ENCODE results near the gene CLEC19A.

Gene CLEC19A

DNA sequence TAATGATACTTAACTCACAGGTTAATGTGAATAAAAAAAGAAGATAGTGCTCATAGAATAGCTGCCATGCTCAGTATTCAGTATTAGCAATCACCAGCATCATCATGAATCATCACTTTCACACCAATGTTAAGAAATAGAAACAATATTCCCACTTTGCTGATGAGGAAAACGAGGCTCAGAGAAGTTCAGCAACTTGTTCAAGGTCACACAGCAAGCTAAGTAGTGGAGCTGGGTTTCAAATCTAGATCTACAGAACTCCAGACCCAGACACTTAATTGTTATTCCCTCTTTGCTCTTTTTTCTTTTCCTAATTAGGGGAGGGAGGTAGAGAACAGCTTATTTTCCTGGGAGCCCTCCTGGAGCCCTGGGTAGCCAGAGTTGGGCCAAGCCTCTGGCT, 22.9 kb downstream of the CLEC19A start:
- ATAC-seq = no peak
- TF ChIP-seq ZFP3 (CRISPR knock-in tag; IDR thresholded peaks at IDR 0.05) (no peak), OSR1 (CRISPR knock-in tag; IDR thresholded peaks at IDR 0.05) (no peak), RARB (CRISPR knock-in tag; IDR thresholded peaks at IDR 0.05) (no peak), ISL1 (CRISPR knock-in tag; IDR thresholded peaks at IDR 0.05) (no peak), TOX (CRISPR knock-in tag; IDR thresholded peaks at IDR 0.05; ENCODE audit: borderline replicate concordance) (no peak)

DNA sequence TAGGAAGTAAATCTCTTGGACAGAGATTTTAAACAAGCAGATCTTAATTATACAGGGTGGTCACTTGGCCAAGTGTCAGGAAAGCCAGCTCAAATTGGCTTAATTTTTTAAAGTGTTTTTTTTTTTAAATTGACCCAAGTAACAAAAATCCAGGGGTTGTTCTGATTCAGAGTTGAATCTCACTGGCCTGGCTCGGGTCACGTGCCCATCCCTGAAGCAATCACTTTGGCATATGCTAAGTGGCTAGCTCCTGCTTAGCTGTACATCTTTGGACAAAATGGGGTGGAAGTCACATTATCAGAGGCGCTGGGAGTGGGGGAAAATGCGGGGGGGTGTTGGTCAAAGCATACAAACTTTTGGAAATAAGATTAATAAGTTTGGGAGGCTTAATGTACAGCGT, 23.6 kb downstream of the CLEC19A start:
- no peak for ATAC-seq
- no peak for TF ChIP-seq ZC3H10 (CRISPR knock-in tag; IDR thresholded peaks at IDR 0.05)
- TF ChIP-seq, protein P1, sequence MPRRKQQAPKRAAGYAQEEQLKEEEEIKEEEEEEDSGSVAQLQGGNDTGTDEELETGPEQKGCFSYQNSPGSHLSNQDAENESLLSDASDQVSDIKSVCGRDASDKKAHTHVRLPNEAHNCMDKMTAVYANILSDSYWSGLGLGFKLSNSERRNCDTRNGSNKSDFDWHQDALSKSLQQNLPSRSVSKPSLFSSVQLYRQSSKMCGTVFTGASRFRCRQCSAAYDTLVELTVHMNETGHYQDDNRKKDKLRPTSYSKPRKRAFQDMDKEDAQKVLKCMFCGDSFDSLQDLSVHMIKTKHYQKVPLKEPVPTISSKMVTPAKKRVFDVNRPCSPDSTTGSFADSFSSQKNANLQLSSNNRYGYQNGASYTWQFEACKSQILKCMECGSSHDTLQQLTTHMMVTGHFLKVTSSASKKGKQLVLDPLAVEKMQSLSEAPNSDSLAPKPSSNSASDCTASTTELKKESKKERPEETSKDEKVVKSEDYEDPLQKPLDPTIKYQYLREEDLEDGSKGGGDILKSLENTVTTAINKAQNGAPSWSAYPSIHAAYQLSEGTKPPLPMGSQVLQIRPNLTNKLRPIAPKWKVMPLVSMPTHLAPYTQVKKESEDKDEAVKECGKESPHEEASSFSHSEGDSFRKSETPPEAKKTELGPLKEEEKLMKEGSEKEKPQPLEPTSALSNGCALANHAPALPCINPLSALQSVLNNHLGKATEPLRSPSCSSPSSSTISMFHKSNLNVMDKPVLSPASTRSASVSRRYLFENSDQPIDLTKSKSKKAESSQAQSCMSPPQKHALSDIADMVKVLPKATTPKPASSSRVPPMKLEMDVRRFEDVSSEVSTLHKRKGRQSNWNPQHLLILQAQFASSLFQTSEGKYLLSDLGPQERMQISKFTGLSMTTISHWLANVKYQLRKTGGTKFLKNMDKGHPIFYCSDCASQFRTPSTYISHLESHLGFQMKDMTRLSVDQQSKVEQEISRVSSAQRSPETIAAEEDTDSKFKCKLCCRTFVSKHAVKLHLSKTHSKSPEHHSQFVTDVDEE (CRISPR knock-in tag; IDR thresholded peaks at IDR 0.05) = no peak
- TF ChIP-seq TOX (CRISPR knock-in tag; IDR thresholded peaks at IDR 0.05; ENCODE audit: borderline replicate concordance) = no peak
- TF ChIP-seq, protein P2, sequence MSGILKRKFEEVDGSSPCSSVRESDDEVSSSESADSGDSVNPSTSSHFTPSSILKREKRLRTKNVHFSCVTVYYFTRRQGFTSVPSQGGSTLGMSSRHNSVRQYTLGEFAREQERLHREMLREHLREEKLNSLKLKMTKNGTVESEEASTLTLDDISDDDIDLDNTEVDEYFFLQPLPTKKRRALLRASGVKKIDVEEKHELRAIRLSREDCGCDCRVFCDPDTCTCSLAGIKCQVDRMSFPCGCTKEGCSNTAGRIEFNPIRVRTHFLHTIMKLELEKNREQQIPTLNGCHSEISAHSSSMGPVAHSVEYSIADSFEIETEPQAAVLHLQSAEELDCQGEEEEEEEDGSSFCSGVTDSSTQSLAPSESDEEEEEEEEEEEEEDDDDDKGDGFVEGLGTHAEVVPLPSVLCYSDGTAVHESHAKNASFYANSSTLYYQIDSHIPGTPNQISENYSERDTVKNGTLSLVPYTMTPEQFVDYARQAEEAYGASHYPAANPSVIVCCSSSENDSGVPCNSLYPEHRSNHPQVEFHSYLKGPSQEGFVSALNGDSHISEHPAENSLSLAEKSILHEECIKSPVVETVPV (CRISPR knock-in tag; IDR thresholded peaks at IDR 0.05) = no peak
- TF ChIP-seq BACH2 (CRISPR knock-in tag; IDR thresholded peaks at IDR 0.05; ENCODE audit: borderline replicate concordance) = no peak
- TF ChIP-seq ESRRG (CRISPR knock-in tag; IDR thresholded peaks at IDR 0.05) = no peak
- no peak for TF ChIP-seq PPARA (CRISPR knock-in tag; IDR thresholded peaks at IDR 0.05; ENCODE audit: borderline replicate concordance)
- no peak for TF ChIP-seq CSDC2 (CRISPR knock-in tag; IDR thresholded peaks at IDR 0.05)
- TF ChIP-seq, protein P3, sequence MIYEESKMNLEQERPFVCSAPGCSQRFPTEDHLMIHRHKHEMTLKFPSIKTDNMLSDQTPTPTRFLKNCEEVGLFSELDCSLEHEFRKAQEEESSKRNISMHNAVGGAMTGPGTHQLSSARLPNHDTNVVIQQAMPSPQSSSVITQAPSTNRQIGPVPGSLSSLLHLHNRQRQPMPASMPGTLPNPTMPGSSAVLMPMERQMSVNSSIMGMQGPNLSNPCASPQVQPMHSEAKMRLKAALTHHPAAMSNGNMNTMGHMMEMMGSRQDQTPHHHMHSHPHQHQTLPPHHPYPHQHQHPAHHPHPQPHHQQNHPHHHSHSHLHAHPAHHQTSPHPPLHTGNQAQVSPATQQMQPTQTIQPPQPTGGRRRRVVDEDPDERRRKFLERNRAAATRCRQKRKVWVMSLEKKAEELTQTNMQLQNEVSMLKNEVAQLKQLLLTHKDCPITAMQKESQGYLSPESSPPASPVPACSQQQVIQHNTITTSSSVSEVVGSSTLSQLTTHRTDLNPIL (CRISPR knock-in tag; IDR thresholded peaks at IDR 0.05; ENCODE audit: low read depth) = no peak
- TF ChIP-seq TCF4 (CRISPR knock-in tag; IDR thresholded peaks at IDR 0.05; ENCODE audit: borderline replicate concordance) = no peak
- TF ChIP-seq SNAI2 (CRISPR knock-in tag; IDR thresholded peaks at IDR 0.05) = no peak
- TF ChIP-seq ZFP30 (CRISPR knock-in tag; IDR thresholded peaks at IDR 0.05) = no peak
- TF ChIP-seq ZNF70 (CRISPR knock-in tag; IDR thresholded peaks at IDR 0.05) = no peak
- TF ChIP-seq GLIS3 (CRISPR knock-in tag; IDR thresholded peaks at IDR 0.05) = no peak
- TF ChIP-seq ARNTL (CRISPR knock-in tag; IDR thresholded peaks at IDR 0.05; ENCODE audit: borderline replicate concordance, low read depth) = no peak
- TF ChIP-seq, protein P4, sequence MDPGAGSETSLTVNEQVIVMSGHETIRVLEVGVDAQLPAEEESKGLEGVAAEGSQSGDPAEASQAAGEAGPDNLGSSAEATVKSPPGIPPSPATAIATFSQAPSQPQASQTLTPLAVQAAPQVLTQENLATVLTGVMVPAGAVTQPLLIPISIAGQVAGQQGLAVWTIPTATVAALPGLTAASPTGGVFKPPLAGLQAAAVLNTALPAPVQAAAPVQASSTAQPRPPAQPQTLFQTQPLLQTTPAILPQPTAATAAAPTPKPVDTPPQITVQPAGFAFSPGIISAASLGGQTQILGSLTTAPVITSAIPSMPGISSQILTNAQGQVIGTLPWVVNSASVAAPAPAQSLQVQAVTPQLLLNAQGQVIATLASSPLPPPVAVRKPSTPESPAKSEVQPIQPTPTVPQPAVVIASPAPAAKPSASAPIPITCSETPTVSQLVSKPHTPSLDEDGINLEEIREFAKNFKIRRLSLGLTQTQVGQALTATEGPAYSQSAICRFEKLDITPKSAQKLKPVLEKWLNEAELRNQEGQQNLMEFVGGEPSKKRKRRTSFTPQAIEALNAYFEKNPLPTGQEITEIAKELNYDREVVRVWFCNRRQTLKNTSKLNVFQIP (CRISPR knock-in tag; IDR thresholded peaks at IDR 0.05; ENCODE audit: borderline replicate concordance, low read depth) = no peak
- no peak for TF ChIP-seq RARB (CRISPR knock-in tag; IDR thresholded peaks at IDR 0.05)
- TF ChIP-seq ISL1 (CRISPR knock-in tag; IDR thresholded peaks at IDR 0.05) = no peak
- no peak for TF ChIP-seq OSR1 (CRISPR knock-in tag; IDR thresholded peaks at IDR 0.05)

DNA sequence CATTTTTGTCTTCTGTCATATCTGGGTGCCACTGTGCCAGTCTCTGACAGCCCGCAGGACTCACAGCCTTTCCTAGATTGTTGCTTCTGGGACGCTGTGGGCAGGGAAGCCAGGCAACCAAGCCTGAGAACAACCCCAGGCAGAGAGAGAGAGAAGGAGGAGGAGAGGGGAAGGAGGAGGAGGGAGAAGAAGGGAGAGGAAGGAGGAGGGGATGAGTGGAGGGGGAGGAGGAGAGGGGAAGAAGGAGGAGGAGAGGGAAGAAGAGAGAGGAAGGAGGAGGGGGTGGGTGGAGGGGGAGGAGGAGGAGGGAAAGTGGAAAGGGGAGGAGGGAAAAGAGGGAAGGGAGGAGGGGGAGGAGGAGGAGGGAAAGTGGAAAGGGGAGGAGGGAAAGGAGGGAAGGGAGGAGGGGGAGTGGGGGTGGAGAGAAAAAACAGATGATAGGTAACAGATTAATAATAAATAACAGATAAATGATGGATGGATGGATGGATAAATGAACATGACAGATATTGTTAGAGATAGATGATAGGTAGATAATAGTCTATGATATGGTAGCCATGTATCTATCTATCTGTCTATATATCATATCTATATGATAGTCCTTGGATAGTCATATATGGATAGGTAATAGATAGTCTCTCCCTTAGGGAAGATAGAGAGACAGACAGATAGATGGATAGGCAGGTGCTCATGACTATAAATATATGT, 29.3 kb downstream of the CLEC19A start:
- no peak for ATAC-seq
- TF ChIP-seq, protein P5, sequence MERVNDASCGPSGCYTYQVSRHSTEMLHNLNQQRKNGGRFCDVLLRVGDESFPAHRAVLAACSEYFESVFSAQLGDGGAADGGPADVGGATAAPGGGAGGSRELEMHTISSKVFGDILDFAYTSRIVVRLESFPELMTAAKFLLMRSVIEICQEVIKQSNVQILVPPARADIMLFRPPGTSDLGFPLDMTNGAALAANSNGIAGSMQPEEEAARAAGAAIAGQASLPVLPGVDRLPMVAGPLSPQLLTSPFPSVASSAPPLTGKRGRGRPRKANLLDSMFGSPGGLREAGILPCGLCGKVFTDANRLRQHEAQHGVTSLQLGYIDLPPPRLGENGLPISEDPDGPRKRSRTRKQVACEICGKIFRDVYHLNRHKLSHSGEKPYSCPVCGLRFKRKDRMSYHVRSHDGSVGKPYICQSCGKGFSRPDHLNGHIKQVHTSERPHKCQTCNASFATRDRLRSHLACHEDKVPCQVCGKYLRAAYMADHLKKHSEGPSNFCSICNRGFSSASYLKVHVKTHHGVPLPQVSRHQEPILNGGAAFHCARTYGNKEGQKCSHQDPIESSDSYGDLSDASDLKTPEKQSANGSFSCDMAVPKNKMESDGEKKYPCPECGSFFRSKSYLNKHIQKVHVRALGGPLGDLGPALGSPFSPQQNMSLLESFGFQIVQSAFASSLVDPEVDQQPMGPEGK (CRISPR knock-in tag; IDR thresholded peaks at IDR 0.05; ENCODE audit: borderline replicate concordance) = no peak
- TF ChIP-seq TCF4 (CRISPR knock-in tag; IDR thresholded peaks at IDR 0.05; ENCODE audit: borderline replicate concordance) (no peak), SNAI2 (CRISPR knock-in tag; IDR thresholded peaks at IDR 0.05) (no peak), ZC3H10 (CRISPR knock-in tag; IDR thresholded peaks at IDR 0.05) (no peak), ARNTL (CRISPR knock-in tag; IDR thresholded peaks at IDR 0.05; ENCODE audit: borderline replicate concordance, low read depth) (no peak), CSDC2 (CRISPR knock-in tag; IDR thresholded peaks at IDR 0.05) (no peak), BACH2 (CRISPR knock-in tag; IDR thresholded peaks at IDR 0.05; ENCODE audit: borderline replicate concordance) (no peak), ZFP3 (CRISPR knock-in tag; IDR thresholded peaks at IDR 0.05) (no peak), ZNF565 (CRISPR knock-in tag; conservative IDR thresholded peaks at IDR 0.05; ENCODE audit: low read depth) (no peak), TOX (CRISPR knock-in tag; IDR thresholded peaks at IDR 0.05; ENCODE audit: borderline replicate concordance) (no peak)
- TF ChIP-seq, protein P1 (CRISPR knock-in tag; IDR thresholded peaks at IDR 0.05) = no peak
- TF ChIP-seq, protein P4 (CRISPR knock-in tag; IDR thresholded peaks at IDR 0.05; ENCODE audit: borderline replicate concordance, low read depth) = no peak

Measured in SK-N-SH treated with all-trans-retinoic acid at 6 μM for 48 hours (cell line).